Iris pigment epithelial cell (primary cell): ENCODE data around the gene SPAG6.

Experiments used
- DNase-seq: peaks from one replicate; pipeline ENCODE4 v3.0.0-alpha.2; 2011; ENCODE audit warnings: low read depth

The SPAG6 gene

GRCh38 chr10:22460531-22461403 lies 115.5 kb downstream of the SPAG6 start:
- no peak for DNase-seq

- no peak for DNase-seq
Measured at GRCh38 chr10:22461891-22462290, 116.6 kb downstream of the SPAG6 start.

- no peak for DNase-seq
Measured at GRCh38 chr10:22463255-22463654, 118.0 kb downstream of the SPAG6 start.

GRCh38 chr10:22464966-22465629 lies 119.8 kb downstream of the SPAG6 start:
- no peak for DNase-seq

GRCh38 chr10:22466763-22467334 lies 121.6 kb downstream of the SPAG6 start:
- DNase-seq, result no peak
